Stimulated activated effector memory CD8-positive, alpha-beta T cell treated with anti-CD3 and anti-CD28 coated beads, Interleukin-12 subunit alpha, Interleukin-12 subunit beta, amount 100 ng/mL, for 72 hours (primary cell): ENCODE data around the gene ANKRD42.
A peak's percentile ranks its signal among the peaks of the same experiment; 100 is the strongest.

Source experiments
- ATAC-seq: fragments of 150-1000 bp; cut with Tn5 transposase; 2 replicates; pipeline ENCODE4 v1.10.0; 2021
- DNase-seq, 2 donors: peaks; one replicate each; pipeline ENCODE4 v3.0.0; 2021 to 2022; ENCODE audit warnings: low spot score in 2 of 2
- H3K27ac Mint-ChIP-seq: one replicate; pipeline ENCODE4 v1.8.0; 2022; ENCODE audit warnings: mild to moderate bottlenecking, mixed read lengths
- H3K36me3 Mint-ChIP-seq: one replicate; pipeline ENCODE4 v1.8.0; 2022; ENCODE audit warnings: mild to moderate bottlenecking, mixed read lengths
- H3K4me1 Mint-ChIP-seq: one replicate; pipeline ENCODE4 v1.8.0; 2022; ENCODE audit warnings: mixed read lengths
- H3K4me3 Mint-ChIP-seq: one replicate; pipeline ENCODE4 v1.8.0; 2022; ENCODE audit warnings: mild to moderate bottlenecking, mixed read lengths
- H3K9me3 Mint-ChIP-seq: one replicate; pipeline ENCODE4 v1.8.0; 2022; ENCODE audit warnings: mixed read lengths

The ANKRD42 gene

GRCh38 chr11:83193315-83194280, at the start of gene ANKRD42:
Gene ANKRD42 (plus strand): TSS chr11:83193712. CDS start chr11:83194671, 959 bp downstream.
- Mint-ChIP-seq H3K36me3 (peaks cover 54% of the 10 kb centered on the region), H3K9me3 (no peaks in the 10 kb centered on the region), H3K4me1 (peaks cover 47% of the 10 kb centered on the region), H3K27ac (peak within 1 kb of the TSS; percentile 98), H3K4me3 (peak within 1 kb of the TSS; percentile 99)
- peak; percentile 87 for ATAC-seq
- DNase-seq: peak; percentile 76 to 94

GRCh38 chr11:83147895-83148294, 45.6 kb upstream of the ANKRD42 start:
- ATAC-seq (no peak), DNase-seq (no peak)
- Mint-ChIP-seq H3K4me3 (no peak overlapping the region), H3K4me1 (no peaks in the 10 kb centered on the region), H3K9me3 (no peaks in the 10 kb centered on the region), H3K36me3 (peaks cover 7% of the 10 kb centered on the region), H3K27ac (no peak overlapping the region)

- ATAC-seq (no peak), DNase-seq (no peak)
- Mint-ChIP-seq H3K36me3 (no peaks in the 10 kb centered on the region), H3K9me3 (no peaks in the 10 kb centered on the region), H3K4me3 (no peak overlapping the region), H3K27ac (no peak overlapping the region), H3K4me1 (no peaks in the 10 kb centered on the region)
Observed at GRCh38 chr11:83150450-83150849, 43.1 kb upstream of the ANKRD42 start.

GRCh38 chr11:83151274-83151977, 42.1 kb upstream of the ANKRD42 start:
- no peak overlapping the region for H3K4me3 Mint-ChIP-seq
- DNase-seq (no peak), ATAC-seq (no peak)
- H3K27ac Mint-ChIP-seq: no peak overlapping the region
- no peaks in the 10 kb centered on the region for H3K9me3 Mint-ChIP-seq
- peaks cover 1% of the 10 kb centered on the region for H3K36me3 Mint-ChIP-seq
- H3K4me1 Mint-ChIP-seq: no peaks in the 10 kb centered on the region

- no peaks in the 10 kb centered on the region for H3K4me1 Mint-ChIP-seq
Observed at GRCh38 chr11:83152264-83152663, 41.2 kb upstream of the ANKRD42 start.

GRCh38 chr11:83153764-83154163, 39.7 kb upstream of the ANKRD42 start:
- Mint-ChIP-seq H3K36me3 (peaks cover 24% of the 10 kb centered on the region), H3K27ac (no peak overlapping the region), H3K4me1 (no peaks in the 10 kb centered on the region), H3K9me3 (no peaks in the 10 kb centered on the region), H3K4me3 (no peak overlapping the region)
- DNase-seq: no peak
- ATAC-seq: no peak

More at GRCh38 chr11:83152264-83152663, 41.2 kb upstream of the ANKRD42 start:
- no peak for ATAC-seq
- Mint-ChIP-seq H3K4me3 (no peak overlapping the region), H3K9me3 (no peaks in the 10 kb centered on the region), H3K36me3 (peaks cover 9% of the 10 kb centered on the region), H3K27ac (no peak overlapping the region)
- DNase-seq: no peak

- H3K27ac Mint-ChIP-seq: peak overlapping the region; percentile 99
- peaks cover 23% of the 10 kb centered on the region for H3K4me1 Mint-ChIP-seq
- H3K9me3 Mint-ChIP-seq: no peaks in the 10 kb centered on the region
- DNase-seq (peak; percentile 80 to 95), ATAC-seq (peak; percentile 96)
- H3K4me3 Mint-ChIP-seq: peak overlapping the region; percentile 93
- peaks cover 51% of the 10 kb centered on the region for H3K36me3 Mint-ChIP-seq
Observed at GRCh38 chr11:83156144-83156995, 37.1 kb upstream of the ANKRD42 start.

- no peaks in the 10 kb centered on the region for H3K9me3 Mint-ChIP-seq
- DNase-seq: peak in 1 of 2 donors; percentile 96
- H3K4me1 Mint-ChIP-seq: peaks cover 30% of the 10 kb centered on the region
- H3K4me3 Mint-ChIP-seq: peak within 1 kb of the TSS; percentile 93
- peak within 1 kb of the TSS; percentile 99 for H3K27ac Mint-ChIP-seq
- peak; percentile 30 for ATAC-seq
- peaks cover 58% of the 10 kb centered on the region for H3K36me3 Mint-ChIP-seq
Observed at GRCh38 chr11:83156996-83157593, 36.4 kb upstream of the ANKRD42 start, which contains the start of gene PCF11. Gene PCF11 (plus strand): TSS chr11:83157131. CDS start chr11:83157440, 309 bp downstream.

GRCh38 chr11:83157594-83158356, 35.7 kb upstream of the ANKRD42 start:
- no peaks in the 10 kb centered on the region for H3K9me3 Mint-ChIP-seq
- H3K4me1 Mint-ChIP-seq: peaks cover 37% of the 10 kb centered on the region
- ATAC-seq (no peak), DNase-seq (peak; percentile 38 to 82)
- H3K4me3 Mint-ChIP-seq: peak overlapping the region; percentile 93
- peaks cover 65% of the 10 kb centered on the region for H3K36me3 Mint-ChIP-seq
- H3K27ac Mint-ChIP-seq: peak overlapping the region; percentile 99

- peaks cover 38% of the 10 kb centered on the region for H3K4me1 Mint-ChIP-seq
- peaks cover 71% of the 10 kb centered on the region for H3K36me3 Mint-ChIP-seq
- peak overlapping the region; percentile 93 for H3K4me3 Mint-ChIP-seq
- H3K9me3 Mint-ChIP-seq: no peaks in the 10 kb centered on the region
- ATAC-seq (no peak), DNase-seq (no peak)
- H3K27ac Mint-ChIP-seq: peak overlapping the region; percentile 99
Observed at GRCh38 chr11:83158357-83158786, 35.1 kb upstream of the ANKRD42 start.

GRCh38 chr11:83158965-83159901, 34.3 kb upstream of the ANKRD42 start:
- H3K27ac Mint-ChIP-seq: peak overlapping the region; percentile 99
- peaks cover 38% of the 10 kb centered on the region for H3K4me1 Mint-ChIP-seq
- H3K9me3 Mint-ChIP-seq: no peaks in the 10 kb centered on the region
- DNase-seq (no peak), ATAC-seq (no peak)
- peaks cover 79% of the 10 kb centered on the region for H3K36me3 Mint-ChIP-seq
- peak overlapping the region; percentile 93 for H3K4me3 Mint-ChIP-seq

- H3K36me3 Mint-ChIP-seq: peaks cover 89% of the 10 kb centered on the region
- peak overlapping the region; percentile 99 for H3K27ac Mint-ChIP-seq
- H3K4me3 Mint-ChIP-seq: peak overlapping the region; percentile 93
Observed at GRCh38 chr11:83159902-83160865, 33.3 kb upstream of the ANKRD42 start.

More at GRCh38 chr11:83159902-83160865, 33.3 kb upstream of the ANKRD42 start:
- ATAC-seq: no peak
- Mint-ChIP-seq H3K4me1 (peaks cover 38% of the 10 kb centered on the region), H3K9me3 (no peaks in the 10 kb centered on the region)
- no peak for DNase-seq
